Smooth muscle cell (in vitro differentiated cells): ENCODE results near the gene RNF223. TPM values are rescaled to one million over a fixed set of nuclear protein-coding genes. Genes with fewer than 3 reads are reported as not detected.

ENCODE experiments used
- DNase-seq: peaks from one replicate; lab custom pipeline; 2025; ENCODE audit not compliant: unreplicated experiment; lab: John Stamatoyannopoulos, UW
- H2AFZ ChIP-seq: fragments of 200-600 bp; sonication (generic); 2 replicates; pipeline ENCODE4 v1.6.0; 2016; ENCODE audit warnings: antibody characterized with exemption, low read depth, mild to moderate bottlenecking
- H3F3A ChIP-seq: fragments of 200-600 bp; sonication (generic); 2 replicates; pipeline ENCODE4 v1.6.0; 2017; ENCODE audit warnings: antibody characterized with exemption, low read depth
- H3K27ac ChIP-seq: fragments of 200-600 bp; sonication (generic); 2 replicates; pipeline ENCODE4 v1.5.1; 2016; ENCODE audit warnings: low read depth, mild to moderate bottlenecking
- H3K27me3 ChIP-seq: fragments of 200-600 bp; sonication (generic); 2 replicates; pipeline ENCODE4 v1.6.1; 2016; ENCODE audit warnings: low read depth, mild to moderate bottlenecking
- H3K36me3 ChIP-seq: fragments of 200-600 bp; sonication (generic); 2 replicates; pipeline ENCODE4 v1.5.1; 2016; ENCODE audit warnings: low read depth
- H3K4me1 ChIP-seq: fragments of 200-600 bp; sonication (generic); 2 replicates; pipeline ENCODE4 v1.5.1; 2016; ENCODE audit warnings: low read depth
- H3K4me2 ChIP-seq: fragments of 200-600 bp; sonication (generic); 2 replicates; pipeline ENCODE4 v1.6.0; 2016; ENCODE audit warnings: mild to moderate bottlenecking
- H3K4me3 ChIP-seq: fragments of 200-600 bp; sonication (generic); 2 replicates; pipeline ENCODE4 v1.5.1; 2016; ENCODE audit warnings: mild to moderate bottlenecking
- H3K79me2 ChIP-seq: fragments of 200-600 bp; sonication (generic); 2 replicates; pipeline ENCODE4 v1.6.0; 2016; ENCODE audit warnings: low read depth, mild to moderate bottlenecking
- H3K9ac ChIP-seq: fragments of 200-600 bp; sonication (generic); 2 replicates; pipeline ENCODE4 v1.6.0; 2016; ENCODE audit warnings: low read depth
- H3K9me3 ChIP-seq: fragments of 200-600 bp; sonication (generic); replicated peaks from 2 replicates; pipeline ENCODE4 v1.5.1; 2016; ENCODE audit warnings: low read depth
- H4K20me1 ChIP-seq: fragments of 200-600 bp; sonication (generic); 2 replicates; pipeline ENCODE4 v1.6.0; 2016; ENCODE audit warnings: low read depth
- WGBS: methylation state at CpG from one replicate; pipeline ENCODE4 v1.1.7; 2016; ENCODE audit warnings: low lambda C conversion rate; 5-methylcytosine and 5-hydroxymethylcytosine counted together
- polyA plus RNA-seq: library from polyadenylated mRNA; unstranded; fragments of >200 nt; fragmentation: Nextera tagmentation; extraction: Ambion mirVana; gene quantifications from 2 replicates; pipeline ENCODE4 v1.2.1, GENCODE V29; 2016
- total RNA-seq: library from RNA; depleted of rRNA; stranded (reverse); fragments of >200 nt; gene quantifications from 2 replicates; pipeline ENCODE4 v1.2.3, GENCODE V29; 2014
- TF ChIP-seq, protein P1 (sequence below): fragments of 200-600 bp; sonication (generic); IDR thresholded peaks from 2 replicates; pipeline ENCODE4 v1.5.1; 2017; ENCODE audit warnings: borderline replicate concordance, mild to moderate bottlenecking, antibody characterized with exemption; ENCODE audit not compliant: insufficient read depth, poor library complexity, severe bottlenecking

The RNF223 gene
- total and polyA plus RNA-seq, 2 experiments from 2014 or later, result 1.6 to 4.3 TPM

DNA sequence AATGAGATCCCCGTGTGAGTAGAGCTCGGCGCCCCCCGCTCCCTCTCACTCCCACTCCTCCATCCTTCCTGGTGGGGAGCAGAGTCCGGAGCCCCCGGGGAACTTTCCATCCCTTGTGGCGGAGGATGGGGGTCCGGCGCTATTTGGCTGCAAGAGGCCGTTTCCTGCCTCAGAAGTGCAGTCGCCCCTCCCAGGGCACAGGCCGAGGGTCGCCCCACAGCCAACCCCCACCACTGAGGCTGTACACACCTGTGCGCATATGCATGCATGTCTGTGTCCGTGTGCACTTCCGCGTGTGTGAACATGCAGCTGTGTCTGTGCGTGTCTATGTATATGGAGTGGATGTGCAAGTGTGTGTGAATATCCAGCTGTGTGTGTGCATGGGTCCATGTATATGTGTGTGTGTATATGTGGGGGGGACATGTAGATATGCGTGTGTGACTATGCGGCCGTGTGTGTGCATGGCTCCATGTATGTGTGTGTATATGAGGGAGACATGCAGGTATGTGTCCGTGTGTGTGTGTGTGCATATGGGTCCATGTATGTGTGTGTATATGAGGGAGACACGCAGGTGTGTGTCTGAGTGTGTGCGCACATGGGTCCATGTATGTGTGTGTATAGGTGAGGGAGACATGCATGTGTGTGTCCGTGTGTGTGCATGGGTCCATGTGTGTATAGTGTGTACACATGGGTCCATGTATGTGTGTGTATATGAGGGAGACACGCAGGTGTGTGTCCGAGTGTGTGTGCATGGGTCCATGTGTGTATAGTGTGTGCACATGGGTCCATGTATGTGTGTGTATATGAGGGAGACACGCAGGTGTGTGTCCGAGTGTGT, 21.9 kb downstream of the RNF223 start:
- Histone ChIP-seq H3K4me2 (no peak overlapping the region), H3K4me1 (no peaks in the 10 kb centered on the region), H2AFZ (no peak overlapping the region), H3K36me3 (no peaks in the 10 kb centered on the region), H4K20me1 (no peaks in the 10 kb centered on the region), H3K27me3 (no peaks in the 10 kb centered on the region), H3K9ac (no peak overlapping the region), H3K79me2 (no peaks in the 10 kb centered on the region), H3K9me3 (no peaks in the 10 kb centered on the region), H3K4me3 (no peak overlapping the region), H3F3A (no peaks in the 10 kb centered on the region), H3K27ac (no peak overlapping the region)
- TF ChIP-seq, protein P1, sequence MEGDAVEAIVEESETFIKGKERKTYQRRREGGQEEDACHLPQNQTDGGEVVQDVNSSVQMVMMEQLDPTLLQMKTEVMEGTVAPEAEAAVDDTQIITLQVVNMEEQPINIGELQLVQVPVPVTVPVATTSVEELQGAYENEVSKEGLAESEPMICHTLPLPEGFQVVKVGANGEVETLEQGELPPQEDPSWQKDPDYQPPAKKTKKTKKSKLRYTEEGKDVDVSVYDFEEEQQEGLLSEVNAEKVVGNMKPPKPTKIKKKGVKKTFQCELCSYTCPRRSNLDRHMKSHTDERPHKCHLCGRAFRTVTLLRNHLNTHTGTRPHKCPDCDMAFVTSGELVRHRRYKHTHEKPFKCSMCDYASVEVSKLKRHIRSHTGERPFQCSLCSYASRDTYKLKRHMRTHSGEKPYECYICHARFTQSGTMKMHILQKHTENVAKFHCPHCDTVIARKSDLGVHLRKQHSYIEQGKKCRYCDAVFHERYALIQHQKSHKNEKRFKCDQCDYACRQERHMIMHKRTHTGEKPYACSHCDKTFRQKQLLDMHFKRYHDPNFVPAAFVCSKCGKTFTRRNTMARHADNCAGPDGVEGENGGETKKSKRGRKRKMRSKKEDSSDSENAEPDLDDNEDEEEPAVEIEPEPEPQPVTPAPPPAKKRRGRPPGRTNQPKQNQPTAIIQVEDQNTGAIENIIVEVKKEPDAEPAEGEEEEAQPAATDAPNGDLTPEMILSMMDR, result no peak
- 95% methylated on average over 28 of the region's 29 CpGs for WGBS
- no peak for DNase-seq

DNA sequence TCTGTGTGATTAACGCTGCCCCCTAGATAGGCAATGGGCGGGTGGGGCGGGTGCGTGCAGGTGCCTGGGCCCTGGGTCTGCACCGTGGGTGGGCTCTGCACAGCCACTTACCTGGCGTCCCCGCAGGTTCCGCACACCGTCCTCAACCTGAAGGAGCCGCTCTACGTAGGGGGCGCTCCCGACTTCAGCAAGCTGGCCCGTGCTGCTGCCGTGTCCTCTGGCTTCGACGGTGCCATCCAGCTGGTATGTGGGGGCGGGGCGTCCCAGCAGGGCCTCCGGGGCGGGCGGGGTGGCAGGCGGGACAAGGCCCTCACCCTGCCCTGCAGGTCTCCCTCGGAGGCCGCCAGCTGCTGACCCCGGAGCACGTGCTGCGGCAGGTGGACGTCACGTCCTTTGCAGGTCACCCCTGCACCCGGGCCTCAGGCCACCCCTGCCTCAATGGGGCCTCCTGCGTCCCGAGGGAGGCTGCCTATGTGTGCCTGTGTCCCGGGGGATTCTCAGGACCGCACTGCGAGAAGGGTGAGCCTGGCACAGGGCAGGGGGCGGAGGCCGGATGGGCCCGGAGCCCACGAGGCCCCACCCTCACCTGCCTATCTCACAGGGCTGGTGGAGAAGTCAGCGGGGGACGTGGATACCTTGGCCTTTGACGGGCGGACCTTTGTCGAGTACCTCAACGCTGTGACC, 22.8 kb downstream of the RNF223 start:
- Histone ChIP-seq H3K27ac (no peak overlapping the region), H3K4me2 (no peak overlapping the region), H3K9ac (no peak overlapping the region), H2AFZ (no peak overlapping the region), H4K20me1 (no peaks in the 10 kb centered on the region), H3K4me3 (no peak overlapping the region), H3F3A (no peaks in the 10 kb centered on the region), H3K36me3 (no peaks in the 10 kb centered on the region), H3K4me1 (no peaks in the 10 kb centered on the region), H3K9me3 (no peaks in the 10 kb centered on the region), H3K79me2 (no peaks in the 10 kb centered on the region), H3K27me3 (no peaks in the 10 kb centered on the region)
- WGBS, result 93% methylated on average over 39 of the region's 46 CpGs
- TF ChIP-seq, protein P1, result no peak
- no peak for DNase-seq

DNA sequence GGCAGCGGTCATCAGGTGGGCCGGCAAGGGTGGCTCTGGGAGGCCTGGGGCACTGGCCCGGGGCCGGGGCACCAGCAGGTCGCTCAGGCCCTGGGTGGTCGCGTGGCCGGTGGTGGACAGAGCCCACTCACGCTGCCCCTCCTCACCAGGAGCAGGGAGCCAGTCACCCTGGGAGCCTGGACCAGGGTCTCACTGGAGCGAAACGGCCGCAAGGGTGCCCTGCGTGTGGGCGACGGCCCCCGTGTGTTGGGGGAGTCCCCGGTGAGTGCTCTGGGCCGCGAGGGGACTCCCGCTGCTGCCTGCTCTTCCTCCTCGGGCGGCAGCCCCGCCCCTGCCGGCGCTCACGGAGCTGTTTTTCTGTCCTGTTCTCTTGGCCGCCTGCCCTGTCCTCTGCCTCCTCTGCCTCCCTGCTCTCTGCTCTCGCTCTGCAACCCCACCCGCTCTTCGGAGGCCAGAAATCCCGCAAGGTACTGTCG, 23.5 kb downstream of the RNF223 start:
- Histone ChIP-seq H3F3A (no peaks in the 10 kb centered on the region), H3K4me3 (no peak overlapping the region), H3K9ac (no peak overlapping the region), H3K27me3 (no peaks in the 10 kb centered on the region), H3K9me3 (no peaks in the 10 kb centered on the region), H2AFZ (no peak overlapping the region), H3K4me1 (no peaks in the 10 kb centered on the region), H3K4me2 (no peak overlapping the region), H3K36me3 (no peaks in the 10 kb centered on the region), H3K79me2 (no peaks in the 10 kb centered on the region), H4K20me1 (no peaks in the 10 kb centered on the region), H3K27ac (no peak overlapping the region)
- TF ChIP-seq, protein P1, result no peak
- 97% methylated on average over 18 of the region's 32 CpGs for WGBS
- DNase-seq, result no peak
